DOHH2 (cell line): ENCODE results near the gene PRPH.

Source experiments
- H3F3A ChIP-seq: fragments of 200-600 bp; sonication (generic), shearing (Covaris generic); 2 replicates; pipeline ENCODE4 v1.6.0; 2016; ENCODE audit warnings: antibody characterized with exemption, mild to moderate bottlenecking; ENCODE audit not compliant: control insufficient read depth, insufficient read depth
- H3K27ac ChIP-seq: fragments of 200-600 bp; sonication (generic); 2 replicates; pipeline ENCODE4 v1.5.1; 2014; ENCODE audit warnings: low read depth, mild to moderate bottlenecking, low read length, moderate library complexity
- H3K27me3 ChIP-seq: fragments of 200-600 bp; sonication (generic); 2 replicates; pipeline ENCODE4 v1.6.1; 2014; ENCODE audit warnings: mild to moderate bottlenecking, low read length, mixed read lengths; ENCODE audit not compliant: control insufficient read depth
- H3K36me3 ChIP-seq: fragments of 200-600 bp; sonication (generic); 2 replicates; pipeline ENCODE4 v1.6.1; 2014; ENCODE audit warnings: mild to moderate bottlenecking, low read length, moderate library complexity, mixed read lengths; ENCODE audit not compliant: control insufficient read depth
- H3K4me1 ChIP-seq: fragments of 200-600 bp; sonication (generic); 2 replicates; pipeline ENCODE4 v1.6.1; 2014; ENCODE audit warnings: mild to moderate bottlenecking, low read length, mixed read lengths; ENCODE audit not compliant: control insufficient read depth
- H3K4me2 ChIP-seq: fragments of 200-600 bp; sonication (generic); 2 replicates; pipeline ENCODE4 v1.6.0; 2014; ENCODE audit warnings: mild to moderate bottlenecking, low read length, moderate library complexity
- H3K4me3 ChIP-seq: fragments of 200-600 bp; sonication (generic); 2 replicates; pipeline ENCODE4 v1.5.1; 2014; ENCODE audit warnings: mild to moderate bottlenecking, low read length, mixed read lengths
- H3K79me2 ChIP-seq: fragments of 200-600 bp; sonication (generic); 2 replicates; pipeline ENCODE4 v1.6.1; 2014; ENCODE audit warnings: mild to moderate bottlenecking, low read length, mixed read lengths; ENCODE audit not compliant: control insufficient read depth
- H3K9me2 ChIP-seq: fragments of 200-600 bp; sonication (generic); replicated peaks from 2 replicates; pipeline ENCODE4 v1.6.1; 2014; ENCODE audit warnings: mild to moderate bottlenecking, low read length, mixed read lengths; ENCODE audit not compliant: control insufficient read depth
- H3K9me3 ChIP-seq: fragments of 200-600 bp; sonication (generic); 2 replicates; pipeline ENCODE4 v1.6.1; 2014; ENCODE audit warnings: antibody characterized with exemption, low read length, mixed read lengths; ENCODE audit not compliant: control insufficient read depth, insufficient read depth
- H4K20me1 ChIP-seq: fragments of 200-600 bp; sonication (generic); 2 replicates; pipeline ENCODE4 v1.6.0; 2014; ENCODE audit warnings: low read depth, mild to moderate bottlenecking, antibody characterized with exemption, low read length, moderate library complexity; ENCODE audit not compliant: control insufficient read depth, insufficient read depth
- CTCF ChIP-seq: fragments of 200-600 bp; sonication (generic); IDR thresholded peaks from one replicate; pipeline ENCODE4 v1.5.1; 2014; ENCODE audit warnings: antibody characterized with exemption, mild to moderate bottlenecking, low read depth, low read length; ENCODE audit not compliant: poor library complexity, severe bottlenecking
- EZH2phosphoT487 ChIP-seq: fragments of 200-600 bp; sonication (generic); IDR thresholded peaks from 2 replicates; pipeline ENCODE4 v1.6.1; 2017; ENCODE audit warnings: borderline replicate concordance, mild to moderate bottlenecking, antibody characterized with exemption, low read length, moderate library complexity, mixed read lengths

Gene PRPH

GRCh38 chr12:49296034-49296835 lies 1.3 kb downstream of the PRPH start:
- H3K27ac ChIP-seq: no peak overlapping the region

GRCh38 chr12:49296836-49297694 lies 2.1 kb downstream of the PRPH start:
- Histone ChIP-seq H4K20me1 (no peaks in the 10 kb centered on the region), H3K4me3 (peak overlapping the region; percentile 74), H3K9me3 (no peaks in the 10 kb centered on the region), H3K4me1 (peaks cover 23% of the 10 kb centered on the region), H3K36me3 (no peaks in the 10 kb centered on the region), H3K27ac (no peak overlapping the region), H3K4me2 (peak overlapping the region; percentile 98), H3K79me2 (no peaks in the 10 kb centered on the region), H3K9me2 (no peaks in the 10 kb centered on the region), H3F3A (no peaks in the 10 kb centered on the region), H3K27me3 (peaks cover 40% of the 10 kb centered on the region)
- no peak for TF ChIP-seq EZH2phosphoT487
- peak; percentile 66 for TF ChIP-seq CTCF

More at GRCh38 chr12:49296034-49296835, 1.3 kb downstream of the PRPH start:
- Histone ChIP-seq H3K4me1 (peaks cover 17% of the 10 kb centered on the region), H4K20me1 (no peaks in the 10 kb centered on the region), H3K27me3 (peaks cover 40% of the 10 kb centered on the region), H3K4me3 (peak overlapping the region; percentile 74), H3K9me2 (no peaks in the 10 kb centered on the region), H3K36me3 (no peaks in the 10 kb centered on the region), H3F3A (no peaks in the 10 kb centered on the region), H3K9me3 (no peaks in the 10 kb centered on the region), H3K79me2 (no peaks in the 10 kb centered on the region), H3K4me2 (peak overlapping the region; percentile 98)
- peak; percentile 98 for TF ChIP-seq CTCF
- no peak for TF ChIP-seq EZH2phosphoT487

- no peaks in the 10 kb centered on the region for H3K9me3 ChIP-seq
Observed at GRCh38 chr12:49297695-49298060, 2.7 kb downstream of the PRPH start.

More at GRCh38 chr12:49297695-49298060, 2.7 kb downstream of the PRPH start:
- H3K4me2 ChIP-seq: peak overlapping the region; percentile 98
- no peaks in the 10 kb centered on the region for H3K9me2 ChIP-seq
- H3K36me3 ChIP-seq: no peaks in the 10 kb centered on the region
- no peaks in the 10 kb centered on the region for H3K79me2 ChIP-seq
- no peak overlapping the region for H3K27ac ChIP-seq
- H3K4me3 ChIP-seq: peak overlapping the region; percentile 74
- TF ChIP-seq EZH2phosphoT487 (no peak), CTCF (no peak)
- no peaks in the 10 kb centered on the region for H4K20me1 ChIP-seq
- H3F3A ChIP-seq: no peaks in the 10 kb centered on the region
- peaks cover 23% of the 10 kb centered on the region for H3K4me1 ChIP-seq
- peaks cover 37% of the 10 kb centered on the region for H3K27me3 ChIP-seq
